ENCODE results near the gene RERE.
A peak's percentile ranks its signal among the peaks of the same experiment; 100 is the strongest.

RERE gene

DNA sequence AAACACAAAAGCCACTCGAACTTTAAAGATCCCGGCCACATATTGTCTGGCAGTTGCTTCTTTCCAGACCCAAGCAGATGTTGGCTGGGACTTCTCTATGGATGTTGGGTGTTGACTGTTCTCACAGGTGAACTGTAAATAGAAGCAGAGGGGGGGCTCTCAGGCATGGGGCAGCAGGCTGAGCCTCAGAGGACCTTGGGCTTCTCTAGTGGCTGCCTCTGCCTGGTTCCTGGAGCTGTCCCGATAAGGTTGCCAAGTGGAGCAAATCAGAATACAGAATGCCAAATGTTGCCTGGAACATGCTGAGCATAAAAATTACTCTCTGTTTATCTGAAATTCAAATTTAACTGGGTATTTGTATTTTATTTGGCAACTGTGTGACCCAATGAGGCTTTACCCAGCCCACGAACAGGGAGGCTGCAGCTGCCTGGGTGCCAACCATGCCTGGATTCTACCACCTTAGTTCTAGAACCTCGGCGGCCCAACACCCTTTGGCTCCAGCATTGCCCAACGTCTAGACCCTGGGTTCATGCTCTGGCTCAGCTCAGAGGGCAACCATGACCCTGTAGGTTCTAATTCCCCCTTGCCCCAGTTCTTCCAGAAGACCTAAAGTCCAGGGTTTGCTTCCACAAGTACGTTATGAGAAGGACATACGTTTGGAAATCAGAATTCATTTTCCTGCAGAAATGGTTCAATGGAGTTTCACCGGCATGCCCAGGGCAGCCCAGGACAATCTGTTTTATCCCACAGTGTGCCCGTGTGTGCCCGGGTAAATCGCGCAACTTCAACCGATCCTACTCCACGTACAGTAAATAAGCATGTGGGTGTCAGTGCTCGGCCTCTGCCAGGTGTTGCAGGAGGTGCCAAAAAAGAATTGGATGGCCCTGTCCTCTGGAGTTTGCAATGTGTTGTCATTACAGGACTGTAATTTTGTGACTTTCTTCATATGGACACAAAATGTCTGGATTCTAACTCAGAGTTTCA, 504.9 kb downstream of the RERE start:
- no peak for DNase-seq

DNA sequence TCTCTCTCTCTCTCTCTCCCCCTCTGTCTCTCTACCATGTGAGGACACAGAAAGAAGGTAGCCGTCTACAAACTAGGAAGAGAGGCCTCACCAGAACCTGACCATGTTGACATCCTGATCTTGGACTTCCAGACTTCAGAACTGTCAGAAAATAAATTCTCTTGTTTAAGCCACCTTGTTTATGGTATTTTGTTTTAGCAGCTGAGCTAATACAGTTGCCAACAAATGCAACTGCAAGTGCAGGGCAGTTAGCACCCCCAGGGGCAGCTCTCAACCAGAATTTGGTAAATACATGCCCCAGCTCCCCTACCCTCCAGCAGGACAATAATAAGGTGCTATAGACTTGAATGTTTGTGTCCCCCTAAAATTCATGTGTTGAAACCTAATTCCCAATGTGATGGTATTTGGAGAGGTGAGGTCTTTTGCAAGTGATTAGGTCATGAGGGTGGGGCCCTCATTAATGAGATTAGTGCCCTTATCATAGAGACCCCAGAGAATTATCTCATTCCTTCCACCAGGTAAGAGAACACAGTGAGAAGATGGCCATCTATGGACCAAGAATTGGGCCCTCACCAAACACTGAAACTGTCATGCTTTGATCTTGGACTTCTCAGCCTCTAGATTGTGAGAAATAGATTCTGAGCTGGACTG, 506.2 kb downstream of the RERE start:
- no peak for DNase-seq

- peak; percentile 35 to 50 (median 42) for DNase-seq
These were observed 509.8 kb downstream of the RERE start for GRCh38 chr1:8307628-8308027.

GRCh38 chr1:8303876-8304275, 513.6 kb downstream of the RERE start:
- DNase-seq, result no peak

DNA sequence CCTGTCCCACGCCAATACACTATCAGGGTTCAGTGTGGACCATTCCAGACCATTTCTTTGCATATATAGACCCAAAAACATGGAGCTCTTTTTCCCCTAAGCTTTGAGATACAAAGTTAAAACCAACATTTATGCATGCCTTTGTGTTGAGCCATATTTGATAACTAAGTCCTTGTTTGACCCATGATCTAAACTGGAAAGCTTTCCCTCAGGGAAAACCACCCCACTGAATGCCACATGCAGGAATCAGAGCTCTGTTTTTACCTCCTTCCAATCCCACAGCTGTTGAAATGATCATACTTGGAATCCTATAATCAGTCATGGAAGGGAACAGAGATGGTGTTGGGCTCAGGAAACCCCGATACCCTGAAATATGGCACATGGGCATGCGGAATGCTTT, 514.3 kb downstream of the RERE start:
- no peak for DNase-seq

Measured in suppressor macrophage treated with lipopolysaccharide for 1 hour (primary cell).